Right lobe of liver (tissue), 6 donors: ENCODE data around the gene PRRX1. TPM values are rescaled to one million over a fixed set of nuclear protein-coding genes. Genes with fewer than 3 reads are reported as not detected.

ENCODE experiments used
- ATAC-seq, 4 donors: fragments of 200-7000 bp; cut with Tn5 transposase; one replicate each; pipeline ENCODE4 v1.9.1; 2020; ENCODE audit warnings: mild to moderate bottlenecking in 4 of 4, moderate library complexity in 4 of 4
- DNase-seq, 3 donors: peaks; one replicate each; pipeline ENCODE4 v3.0.0-alpha.2; 2020
- H3K27ac ChIP-seq, 3 donors: fragments of 200-600 bp; one replicate each; pipeline ENCODE4 v1.8.0; 2022
- H3K27me3 ChIP-seq, 2 donors: fragments of 200-600 bp; one replicate each; pipeline ENCODE4 v1.8.0; 2022
- H3K36me3 ChIP-seq, 4 donors: fragments of 200-600 bp; sonication (generic) in 1 of 4; one replicate each; pipeline versions ENCODE4 v1.5.1 to v1.8.0; 2017 to 2022; ENCODE audit warnings: control low read depth in 1 of 4
- H3K4me1 ChIP-seq, 4 donors: fragments of 200-600 bp; sonication (generic) in 1 of 4; one replicate each; pipeline versions ENCODE4 v1.5.1 to v1.8.0; 2017 to 2022; ENCODE audit warnings: control low read depth in 1 of 4
- H3K4me3 ChIP-seq, 3 donors: fragments of 200-600 bp; one replicate each; pipeline ENCODE4 v1.8.0; 2022
- H3K9me3 ChIP-seq, 4 donors: fragments of 200-600 bp; sonication (generic) in 1 of 4; one replicate each; pipeline versions ENCODE4 v1.5.1 to v1.8.0; 2017 to 2022; ENCODE audit warnings: control low read depth in 1 of 4
- POLR2A ChIP-seq: fragments of 450-650 bp; IDR thresholded peaks from one replicate; pipeline ENCODE4 v1.6.1; 2017; ENCODE audit warnings: antibody characterized with exemption, mild to moderate bottlenecking
- WGBS: methylation state at CpG from one replicate; pipeline ENCODE4 v1.1.6; 2018; ENCODE audit warnings: low coverage, low lambda C conversion rate; ENCODE audit not compliant: insufficient coverage; ENCODE audit errors: missing lambda C conversion rate; 5-methylcytosine and 5-hydroxymethylcytosine counted together
- intact Hi-C, 2 donors: fragments of 100-400 bp; cut with DNase I; formaldehyde crosslinking; loops; one replicate each; pipeline versions ENCODE4 v1.11.2 to v1.14.1; 2022
- total RNA-seq, 6 experiments: library from RNA; depleted of rRNA in 2 of 6; stranded (reverse); fragments of >200 nt in 2 of 6; fragmentation: NEBNext Ultra II Directional in 3 of 6; extraction: Animal tissue kit (Norgen Biotek cat#: 25700) in 3 of 6; gene quantifications; one replicate each; pipeline versions ENCODE4 v1.1.0 to v1.2.4, GENCODE V29; 2016 to 2023
- TF ChIP-seq, protein P1 (sequence below), 4 donors: fragments of 200-600 bp in 3 of 4; fragments of 450-650 bp in 1 of 4; IDR thresholded peaks; one replicate each; pipeline versions ENCODE4 v1.5.1 to v1.8.0; 2016 to 2022; ENCODE audit warnings: antibody characterized with exemption in 4 of 4, mild to moderate bottlenecking in 2 of 4
- donor health status: DM: no; HTN: yes; CAD: no.
- donor health status: DM: no; HTN: no; CAD: no.
- donor health status: DM: no; HTN: no; CAD: no.
- donor health status: DM: no; HTN: yes; CAD: no.
- donor health status: DM: no; HTN: yes; CAD: no.

Gene PRRX1
- total RNA-seq, 6 experiments from 2014 or later = 0.05 to 0.55 (median 0.18) TPM

DNA sequence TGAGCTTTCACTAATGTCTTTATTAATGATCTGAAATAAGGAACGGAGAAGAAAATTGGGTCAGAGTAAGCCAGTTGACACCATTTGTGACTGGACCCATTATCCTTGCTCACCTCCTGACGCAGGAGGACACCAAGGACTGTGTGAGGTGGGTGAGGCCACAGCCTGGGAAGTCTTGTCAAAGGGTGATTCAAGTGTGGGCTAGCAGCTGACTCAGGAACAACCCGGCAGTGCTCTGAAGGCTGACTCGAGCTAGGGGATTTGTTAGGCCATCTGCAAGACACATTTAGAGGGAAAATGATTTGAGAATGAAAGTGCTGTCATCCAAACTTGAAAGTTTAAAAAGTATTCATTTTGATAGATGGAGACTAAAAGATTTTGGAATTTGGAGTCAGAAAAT, 21.2 kb downstream of the PRRX1 start:
- intact Hi-C loops = no loop called here
- Histone ChIP-seq H3K36me3 (no peaks in the 10 kb centered on the region), H3K4me3 (no peak overlapping the region), H3K27ac (no peak overlapping the region), H3K9me3 (no peaks in the 10 kb centered on the region), H3K27me3 (peaks cover 0 to 4% of the 10 kb centered on the region in 2 donors), H3K4me1 (no peaks in the 10 kb centered on the region)
- TF ChIP-seq, protein P1, sequence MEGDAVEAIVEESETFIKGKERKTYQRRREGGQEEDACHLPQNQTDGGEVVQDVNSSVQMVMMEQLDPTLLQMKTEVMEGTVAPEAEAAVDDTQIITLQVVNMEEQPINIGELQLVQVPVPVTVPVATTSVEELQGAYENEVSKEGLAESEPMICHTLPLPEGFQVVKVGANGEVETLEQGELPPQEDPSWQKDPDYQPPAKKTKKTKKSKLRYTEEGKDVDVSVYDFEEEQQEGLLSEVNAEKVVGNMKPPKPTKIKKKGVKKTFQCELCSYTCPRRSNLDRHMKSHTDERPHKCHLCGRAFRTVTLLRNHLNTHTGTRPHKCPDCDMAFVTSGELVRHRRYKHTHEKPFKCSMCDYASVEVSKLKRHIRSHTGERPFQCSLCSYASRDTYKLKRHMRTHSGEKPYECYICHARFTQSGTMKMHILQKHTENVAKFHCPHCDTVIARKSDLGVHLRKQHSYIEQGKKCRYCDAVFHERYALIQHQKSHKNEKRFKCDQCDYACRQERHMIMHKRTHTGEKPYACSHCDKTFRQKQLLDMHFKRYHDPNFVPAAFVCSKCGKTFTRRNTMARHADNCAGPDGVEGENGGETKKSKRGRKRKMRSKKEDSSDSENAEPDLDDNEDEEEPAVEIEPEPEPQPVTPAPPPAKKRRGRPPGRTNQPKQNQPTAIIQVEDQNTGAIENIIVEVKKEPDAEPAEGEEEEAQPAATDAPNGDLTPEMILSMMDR (IDR thresholded peaks at IDR 0.05) = no peak
- no peak for TF ChIP-seq POLR2A
- ATAC-seq = no peak
- WGBS = 37% methylated on average over 4 of the region's 4 CpGs
- DNase-seq = no peak

DNA sequence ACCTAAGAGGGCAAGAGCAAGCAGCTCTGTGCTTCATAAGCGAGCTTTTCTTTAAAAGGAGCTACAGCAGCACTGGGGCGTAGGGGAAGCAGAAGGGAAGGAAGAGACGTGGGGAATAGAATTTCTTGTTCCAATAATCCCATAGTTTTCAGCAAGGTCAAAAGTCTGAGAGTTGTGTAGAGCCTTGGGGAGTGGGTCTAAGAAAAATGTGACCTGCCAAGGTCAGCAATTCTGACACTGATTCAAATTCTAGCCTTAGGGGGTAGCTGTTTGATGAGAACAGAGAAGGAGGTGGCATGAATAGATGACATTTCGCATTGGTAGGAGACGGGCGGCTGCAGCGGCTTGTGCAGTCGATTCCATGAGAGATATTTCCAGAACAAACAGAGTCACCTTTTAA, 22.4 kb downstream of the PRRX1 start:
- ATAC-seq (no peak), DNase-seq (no peak)
- Histone ChIP-seq H3K27me3 (peaks cover 0 to 4% of the 10 kb centered on the region in 2 donors), H3K4me1 (no peaks in the 10 kb centered on the region), H3K27ac (no peak overlapping the region), H3K9me3 (no peaks in the 10 kb centered on the region), H3K36me3 (no peaks in the 10 kb centered on the region), H3K4me3 (no peak overlapping the region)
- intact Hi-C loops = no loop called here
- no peak for TF ChIP-seq POLR2A
- TF ChIP-seq, protein P1 (IDR thresholded peaks at IDR 0.05) = no peak
- WGBS = 82% methylated on average over 7 of the region's 8 CpGs

DNA sequence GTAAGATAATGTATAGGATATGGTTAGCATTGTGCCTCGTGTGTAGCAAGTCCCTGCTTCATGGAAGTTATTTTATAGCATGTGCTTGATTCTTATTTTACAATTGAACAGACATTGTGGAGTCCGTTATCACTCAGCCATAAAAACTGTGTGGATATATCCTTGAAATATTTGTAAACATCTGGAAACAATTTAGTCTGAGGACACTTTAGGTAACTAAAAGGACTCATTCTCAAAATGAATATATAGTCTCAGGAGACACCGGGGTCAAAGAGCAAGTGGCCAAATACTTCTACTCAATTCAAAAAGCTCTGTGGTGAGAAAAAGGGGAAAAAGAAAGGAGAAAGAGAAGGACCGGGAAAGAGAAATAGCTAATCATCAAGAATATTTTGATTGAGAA, 23.7 kb downstream of the PRRX1 start:
- WGBS = 74% methylated on average over 4 of the region's 4 CpGs
- H3K27ac ChIP-seq = no peak overlapping the region
- no peaks in the 10 kb centered on the region for H3K36me3 ChIP-seq
- H3K4me1 ChIP-seq = no peaks in the 10 kb centered on the region
- no peak overlapping the region for H3K4me3 ChIP-seq
- H3K9me3 ChIP-seq = no peaks in the 10 kb centered on the region
- intact Hi-C loops = no loop called here
- TF ChIP-seq POLR2A = no peak
- TF ChIP-seq, protein P1 (IDR thresholded peaks at IDR 0.05) = no peak
- ATAC-seq = no peak
- DNase-seq = no peak
- H3K27me3 ChIP-seq = peaks cover 0 to 4% of the 10 kb centered on the region in 2 donors

DNA sequence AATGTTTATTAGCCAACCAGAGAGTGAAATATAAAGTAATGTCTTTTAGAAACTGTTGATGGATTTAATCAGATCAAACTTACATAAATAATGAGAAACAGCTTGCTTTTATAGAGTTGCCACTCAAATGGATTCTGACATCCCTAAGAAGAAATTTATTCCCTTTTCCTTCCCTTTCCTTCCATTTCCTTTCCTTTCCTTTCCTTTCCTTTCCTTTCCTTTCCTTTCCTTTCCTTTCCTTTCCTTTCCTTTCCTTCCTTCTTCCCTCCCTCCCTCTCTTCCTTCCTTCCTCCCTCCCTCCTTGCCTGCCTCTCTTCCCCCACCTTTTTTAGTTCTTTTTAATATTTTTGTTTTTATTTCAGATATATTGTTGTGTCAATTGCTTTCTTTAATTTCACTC, 27.3 kb downstream of the PRRX1 start:
- intact Hi-C loops = no loop called here
- ATAC-seq (no peak), DNase-seq (no peak)
- no peak for TF ChIP-seq POLR2A
- TF ChIP-seq, protein P1 (IDR thresholded peaks at IDR 0.05) = no peak
- no peak overlapping the region for H3K4me3 ChIP-seq
- H3K27ac ChIP-seq = no peak overlapping the region
- H3K27me3 ChIP-seq = peaks cover 0 to 2% of the 10 kb centered on the region in 2 donors
- H3K36me3 ChIP-seq = no peaks in the 10 kb centered on the region
- no peaks in the 10 kb centered on the region for H3K9me3 ChIP-seq
- H3K4me1 ChIP-seq = no peaks in the 10 kb centered on the region
